Measurements from ENCODE around the gene GNG12.

GNG12 gene

GRCh38 chr1:67752306-67752705, 81.0 kb downstream of the GNG12 start:
- DNase-seq (ENCODE audit: low spot score): no peak

- DNase-seq (ENCODE audit: low spot score): no peak
Observed at GRCh38 chr1:67750691-67751054, 82.6 kb downstream of the GNG12 start.

GRCh38 chr1:67749844-67750690, 83.2 kb downstream of the GNG12 start:
- peak; percentile 49 for DNase-seq (ENCODE audit: low spot score)

- no peak for DNase-seq (ENCODE audit: low spot score)
Observed at GRCh38 chr1:67749263-67749843, 83.9 kb downstream of the GNG12 start.

- no peak for DNase-seq (ENCODE audit: low spot score)
Observed at GRCh38 chr1:67748630-67749029, 84.6 kb downstream of the GNG12 start.

- DNase-seq (ENCODE audit: low spot score): peak; percentile 19
Observed at GRCh38 chr1:67747671-67748546, 85.4 kb downstream of the GNG12 start.

- DNase-seq (ENCODE audit: low spot score): peak; percentile 45
Observed at GRCh38 chr1:67745875-67746698, 87.2 kb downstream of the GNG12 start.

- no peak for DNase-seq (ENCODE audit: low spot score)
Observed at GRCh38 chr1:67743072-67743725, 90.1 kb downstream of the GNG12 start.

GRCh38 chr1:67741736-67742135, 91.5 kb downstream of the GNG12 start:
- no peak for DNase-seq (ENCODE audit: low spot score)

- DNase-seq (ENCODE audit: low spot score): no peak
Observed at GRCh38 chr1:67741121-67741520, 92.1 kb downstream of the GNG12 start.

GRCh38 chr1:67740543-67740942, 92.7 kb downstream of the GNG12 start:
- DNase-seq (ENCODE audit: low spot score): no peak

- DNase-seq (ENCODE audit: low spot score): no peak
Observed at GRCh38 chr1:67739361-67739760, 93.9 kb downstream of the GNG12 start.

- no peak for DNase-seq (ENCODE audit: low spot score)
Observed at GRCh38 chr1:67738401-67738800, 94.9 kb downstream of the GNG12 start.

GRCh38 chr1:67737875-67738274, 95.4 kb downstream of the GNG12 start:
- no peak for DNase-seq (ENCODE audit: low spot score)

GRCh38 chr1:67736750-67737149, 96.5 kb downstream of the GNG12 start:
- no peak for DNase-seq (ENCODE audit: low spot score)

- peak; percentile 63 for DNase-seq (ENCODE audit: low spot score)
Observed at GRCh38 chr1:67735806-67736627, 97.2 kb downstream of the GNG12 start.

- DNase-seq (ENCODE audit: low spot score): no peak
Observed at GRCh38 chr1:67735206-67735605, 98.1 kb downstream of the GNG12 start.

- no peak for DNase-seq (ENCODE audit: low spot score)
Observed at GRCh38 chr1:67734323-67734690, 99.0 kb downstream of the GNG12 start.

- no peak for DNase-seq (ENCODE audit: low spot score)
Observed at GRCh38 chr1:67733681-67734322, 99.5 kb downstream of the GNG12 start.

- DNase-seq (ENCODE audit: low spot score): peak; percentile 71
Observed at GRCh38 chr1:67732750-67733151, 100.5 kb downstream of the GNG12 start.
